GM21717 (cell line): ENCODE measurements around the gene SF3B3.
"Not testable (repeated sequence)": the region's sequence is repeated elsewhere in the genome, so short reads cannot be mapped to it uniquely, and the experiment has no call there.

Source experiments
- ATAC-seq: cut with Tn5 transposase; IDR thresholded peaks from one replicate; pipeline ENCODE4 v1.9.1; 2021; ENCODE audit warnings: mild to moderate bottlenecking, moderate library complexity; ENCODE audit not compliant: unreplicated experiment

Gene SF3B3

GRCh38 chr16:70510216-70510615, 13.4 kb upstream of the SF3B3 start:
- ATAC-seq = no peak

- no peak for ATAC-seq
These were observed 11.8 kb upstream of the SF3B3 start for GRCh38 chr16:70511833-70512232.

- no peak for ATAC-seq
These were observed 11.2 kb upstream of the SF3B3 start for GRCh38 chr16:70512456-70512855.

DNA sequence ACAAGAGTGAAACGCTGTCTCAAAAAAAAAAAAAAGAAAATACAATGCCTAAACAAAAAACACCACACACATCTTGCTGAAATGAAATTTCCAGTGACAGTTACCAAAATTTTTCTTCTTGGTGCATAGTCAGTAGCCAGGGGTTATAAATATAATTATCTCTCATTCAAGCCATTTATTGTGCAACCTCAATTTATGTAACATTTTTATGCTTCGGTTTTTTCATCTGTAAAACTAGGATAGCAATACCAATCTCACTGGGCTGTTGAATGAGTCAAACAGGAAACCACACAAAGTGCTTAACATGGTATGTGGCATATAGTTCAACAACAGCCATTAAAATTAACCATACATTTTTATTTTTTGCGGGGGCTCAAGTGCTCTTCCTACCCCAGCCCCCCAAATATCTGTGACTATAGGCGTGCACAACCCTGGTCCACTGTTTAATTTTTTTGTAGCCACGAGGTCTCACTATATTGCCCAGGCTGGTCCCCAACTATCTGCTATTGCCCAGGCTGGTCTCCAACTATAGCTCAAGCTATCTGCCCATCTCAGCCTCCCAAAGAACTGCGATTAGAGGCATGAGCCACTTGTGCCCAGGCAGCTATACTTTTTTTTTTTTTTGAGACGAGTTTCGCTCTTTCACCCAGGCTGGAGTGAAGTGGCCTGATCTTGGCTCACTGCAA, 2.9 kb upstream of the SF3B3 start:
- no peak for ATAC-seq

DNA sequence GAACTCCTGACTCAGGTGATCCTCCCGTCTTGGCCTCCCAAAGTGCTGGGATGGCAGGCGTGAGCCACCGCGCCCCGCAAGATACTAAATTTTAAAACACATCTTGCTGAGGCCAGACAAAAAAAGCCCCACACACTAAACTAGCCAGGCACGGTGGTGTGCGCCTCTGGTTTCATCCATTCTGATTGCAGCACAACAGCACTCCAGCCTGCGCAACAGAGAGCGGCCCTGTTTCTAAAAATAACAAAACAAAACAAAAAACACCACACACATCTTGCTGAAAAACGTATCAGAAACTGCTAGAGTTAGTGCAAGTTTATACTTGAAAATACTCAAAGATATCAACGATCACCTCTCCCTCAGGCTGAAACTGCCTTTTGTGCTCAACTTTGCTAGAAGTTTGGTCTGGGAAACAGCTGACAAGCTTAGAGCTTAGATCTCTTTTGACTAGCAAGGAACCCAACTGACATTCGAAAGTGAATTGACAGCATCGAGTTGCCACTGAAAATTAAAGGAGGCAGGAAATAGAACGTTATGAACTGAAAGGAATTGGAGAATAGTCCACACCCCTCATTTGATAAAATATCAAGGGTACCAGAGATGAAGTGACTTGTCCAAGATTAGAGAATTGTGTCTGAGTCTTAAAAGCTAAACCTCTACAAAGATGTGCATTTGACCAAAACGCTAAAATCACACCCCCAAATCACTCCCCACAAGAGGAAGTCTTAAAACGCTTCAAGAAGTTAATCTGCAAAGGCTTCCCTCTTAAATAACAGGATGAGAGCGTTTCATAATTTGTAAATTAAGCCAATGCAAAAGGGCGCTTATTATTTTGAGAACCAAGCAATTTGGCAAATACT, 1.2 kb upstream of the SF3B3 start:
- ATAC-seq = no peak

DNA sequence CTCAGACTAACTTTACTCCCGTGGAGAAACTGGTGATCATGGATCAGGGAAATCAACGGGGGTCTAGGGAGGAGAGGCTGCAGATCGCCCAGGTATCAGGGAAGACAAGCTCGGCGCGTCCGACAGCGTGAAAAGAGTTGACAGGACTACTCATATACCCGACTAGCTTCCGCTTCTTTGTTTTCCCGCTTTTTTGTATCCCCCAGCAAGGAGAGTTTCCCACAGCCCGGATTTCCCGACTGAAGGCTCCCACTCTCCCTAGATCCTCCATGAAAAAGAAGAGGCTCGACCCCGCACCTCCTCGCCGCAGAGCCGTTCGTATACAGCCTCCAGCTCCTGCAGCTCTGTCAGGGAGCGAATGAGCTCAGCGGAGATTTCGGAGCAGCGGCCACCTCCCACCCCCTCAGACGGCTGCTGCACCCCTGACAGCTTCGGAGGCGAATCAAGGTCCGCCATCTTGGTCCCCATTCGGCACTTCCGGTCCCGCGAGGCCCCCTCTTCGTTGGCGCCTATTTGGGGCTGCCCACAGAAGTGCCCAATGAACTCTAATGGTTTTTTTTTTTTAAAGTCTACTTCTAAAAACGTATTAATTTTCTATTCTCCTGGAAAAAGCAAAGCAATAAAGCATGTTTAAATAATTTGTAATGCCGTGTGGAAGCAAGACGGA, 407 bp upstream of the SF3B3 start, which contains the start of gene COG4:
Gene COG4 (minus strand): TSS at position 479 of the 667 bp plus-strand sequence. CDS start 11 bp downstream, at position 468.
- ATAC-seq = peak; percentile 60

GRCh38 chr16:70524399-70524825, 796 bp downstream of the SF3B3 start:
- ATAC-seq = not testable (repeated sequence)

- ATAC-seq = no peak
These were observed 2.8 kb downstream of the SF3B3 start for GRCh38 chr16:70526403-70526802.

GRCh38 chr16:70527315-70527996, 3.8 kb downstream of the SF3B3 start:
- no peak for ATAC-seq

DNA sequence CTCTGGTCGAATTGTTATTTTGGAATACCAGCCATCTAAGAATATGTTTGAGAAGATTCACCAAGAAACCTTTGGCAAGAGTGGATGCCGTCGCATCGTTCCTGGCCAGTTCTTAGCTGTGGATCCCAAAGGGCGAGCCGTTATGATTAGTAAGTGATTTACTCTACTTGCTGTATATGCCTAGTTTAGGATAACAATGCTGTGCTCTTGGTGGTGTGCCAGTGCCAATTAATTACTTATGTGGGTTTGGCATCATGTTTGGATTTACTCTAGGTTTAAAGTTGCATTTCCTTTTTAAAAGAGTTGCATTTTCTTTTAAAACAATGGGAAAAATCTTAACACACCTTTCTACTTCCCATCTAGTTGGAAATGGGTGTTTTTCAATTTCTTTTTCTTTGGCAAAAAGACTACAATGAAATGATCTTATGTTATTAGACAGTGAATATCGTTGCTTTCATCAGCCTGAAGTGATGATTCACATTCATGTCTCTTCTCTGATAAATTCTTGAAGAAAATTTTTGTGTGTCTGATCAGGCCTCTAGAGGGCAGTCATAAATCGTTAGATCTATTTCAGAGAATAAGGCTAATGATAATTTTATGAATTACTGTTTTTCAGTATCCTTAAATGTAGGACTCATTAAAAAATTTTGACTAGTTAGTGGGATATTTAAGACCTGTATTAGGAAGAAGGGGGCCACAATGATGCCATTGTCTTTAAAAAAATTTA, 5.6 kb downstream of the SF3B3 start:
- no peak for ATAC-seq

DNA sequence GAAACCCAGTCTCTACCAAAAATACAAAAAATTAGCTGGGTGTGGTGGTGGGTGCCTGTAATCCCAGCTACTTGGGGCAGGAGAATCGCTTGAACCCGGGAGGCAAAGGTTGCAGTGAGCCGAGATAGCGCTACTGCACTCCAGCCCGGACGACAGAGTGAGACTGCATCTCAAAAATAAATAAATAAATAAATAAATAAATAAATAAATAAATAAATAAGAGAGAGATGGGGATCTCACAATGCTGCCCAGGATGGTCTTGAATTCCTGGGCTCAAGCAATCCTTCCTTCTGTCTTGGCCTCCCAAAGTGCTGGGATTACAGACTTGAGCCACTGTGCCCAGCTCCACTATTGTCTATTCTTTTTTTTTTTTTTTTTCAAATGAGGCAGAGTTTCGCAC, 6.3 kb downstream of the SF3B3 start:
- ATAC-seq = not testable (repeated sequence)

- no peak for ATAC-seq
These were observed 11.4 kb downstream of the SF3B3 start for GRCh38 chr16:70534971-70535370.

DNA sequence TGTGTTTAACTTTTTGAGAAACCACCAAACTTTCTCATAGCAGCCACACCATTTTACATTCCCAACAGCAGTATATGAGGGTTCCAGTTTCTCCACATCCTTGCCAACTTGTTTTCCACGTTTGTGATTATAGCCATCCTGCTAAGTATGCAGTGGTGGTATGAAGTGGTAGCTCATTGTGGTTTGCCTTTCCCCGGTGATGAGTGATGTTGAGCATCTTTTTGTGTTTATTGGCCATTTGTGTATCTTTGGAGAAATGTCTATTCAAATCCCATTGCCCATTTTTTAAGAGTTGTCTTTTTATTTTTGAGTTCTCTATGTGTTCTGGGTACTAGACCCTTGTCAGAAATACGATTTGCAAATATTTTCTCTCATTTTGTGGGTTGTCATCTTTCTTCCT, 17.4 kb downstream of the SF3B3 start:
- no peak for ATAC-seq

DNA sequence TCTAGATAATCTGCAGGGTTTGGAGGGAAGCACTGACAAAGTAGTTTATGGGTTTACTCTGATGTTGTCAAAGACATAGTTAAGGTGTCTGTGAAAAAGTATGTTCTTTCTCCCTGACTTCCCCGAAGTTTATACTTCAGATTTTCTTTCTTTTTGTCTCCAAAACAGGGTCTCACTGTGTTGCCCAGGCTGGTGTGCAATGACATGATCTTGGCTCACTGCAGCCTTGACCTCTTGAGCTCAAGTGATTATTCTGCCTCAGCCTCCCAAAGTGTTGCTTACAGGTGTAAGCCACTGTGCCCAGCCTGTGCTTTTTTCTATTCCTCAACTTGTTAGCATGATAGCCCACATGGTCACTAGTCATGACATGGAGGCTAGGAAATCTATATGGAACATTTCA, 20.9 kb downstream of the SF3B3 start:
- ATAC-seq = no peak

GRCh38 chr16:70548936-70549335, 25.3 kb downstream of the SF3B3 start:
- ATAC-seq = no peak

DNA sequence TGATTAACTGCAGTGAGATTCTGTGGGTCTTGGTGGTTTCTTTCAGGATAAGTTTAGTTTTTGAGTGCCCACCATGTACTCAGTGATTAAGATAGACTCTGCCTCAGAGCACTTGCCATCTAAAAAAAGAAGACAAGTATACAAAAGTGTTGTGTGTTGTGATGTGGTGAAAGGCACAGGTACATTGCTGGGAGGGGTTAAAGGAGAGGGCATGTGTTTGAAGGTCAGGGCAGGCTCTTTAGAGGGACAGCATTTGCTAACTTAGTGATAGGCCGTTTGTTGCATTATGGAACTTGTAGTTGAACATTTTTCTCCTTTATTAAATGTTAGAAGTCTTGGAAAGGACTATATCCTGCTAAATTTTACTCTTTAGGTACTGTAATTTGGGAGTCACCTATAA, 26.5 kb downstream of the SF3B3 start:
- ATAC-seq = no peak

DNA sequence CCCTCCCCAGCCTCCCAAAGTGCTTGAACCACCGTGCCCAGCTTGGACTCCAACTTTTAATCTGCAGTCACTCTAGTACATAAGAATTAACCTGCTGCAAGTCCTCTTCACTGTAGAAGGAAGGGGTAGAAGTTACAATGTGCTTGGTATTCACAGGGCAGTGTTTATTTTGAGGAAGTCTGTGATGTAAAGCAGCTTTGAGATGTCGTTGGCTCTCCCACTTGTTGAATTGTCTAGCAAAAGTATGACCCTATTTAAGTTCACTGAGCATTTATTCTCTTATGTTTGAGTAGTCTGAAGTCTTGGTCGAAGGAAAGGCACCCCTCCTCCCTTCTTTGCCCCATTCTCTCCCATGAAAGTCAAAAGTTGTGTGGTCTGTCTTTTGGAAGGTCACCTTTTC, 28.2 kb downstream of the SF3B3 start:
- ATAC-seq = no peak

GRCh38 chr16:70552675-70553074, 29.1 kb downstream of the SF3B3 start:
- ATAC-seq = no peak

- no peak for ATAC-seq
These were observed 30.0 kb downstream of the SF3B3 start for GRCh38 chr16:70553645-70554044.

- ATAC-seq = no peak
These were observed 32.4 kb downstream of the SF3B3 start for GRCh38 chr16:70556063-70556462.
